Iris pigment epithelial cell (primary cell): Measurements from ENCODE around the gene CRYAB.

Experiments used
- DNase-seq: peaks from one replicate; pipeline ENCODE4 v3.0.0-alpha.2; 2011; ENCODE audit warnings: low read depth

Gene CRYAB, protein sequence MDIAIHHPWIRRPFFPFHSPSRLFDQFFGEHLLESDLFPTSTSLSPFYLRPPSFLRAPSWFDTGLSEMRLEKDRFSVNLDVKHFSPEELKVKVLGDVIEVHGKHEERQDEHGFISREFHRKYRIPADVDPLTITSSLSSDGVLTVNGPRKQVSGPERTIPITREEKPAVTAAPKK

GRCh38 chr11:111911563-111912401 is at the start of gene CRYAB:
TSS of gene CRYAB (minus strand) at chr11:111911770. CDS start at chr11:111911724, 46 bp downstream.
- DNase-seq = peak; percentile 76

DNA sequence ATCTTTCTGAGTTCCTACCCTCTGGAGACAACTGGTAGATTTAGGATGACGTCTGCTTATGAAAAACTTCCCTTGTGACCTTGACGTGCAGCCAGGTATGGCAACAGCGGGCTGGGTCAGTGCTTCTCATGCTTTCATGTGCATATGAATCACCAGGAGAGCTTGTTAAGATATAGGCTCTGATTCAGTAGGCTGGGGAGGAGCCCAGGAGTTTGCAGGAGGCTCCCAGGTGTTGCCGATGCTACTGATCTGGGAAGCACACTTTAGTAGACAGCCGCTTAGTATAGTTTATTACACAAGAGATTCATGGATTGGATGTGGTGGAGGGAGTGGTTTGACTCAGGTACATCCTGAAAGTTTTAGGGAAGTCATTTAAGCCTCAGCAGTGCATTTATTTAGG is 49.3 kb upstream of the CRYAB start:
- DNase-seq = peak; percentile 62

DNA sequence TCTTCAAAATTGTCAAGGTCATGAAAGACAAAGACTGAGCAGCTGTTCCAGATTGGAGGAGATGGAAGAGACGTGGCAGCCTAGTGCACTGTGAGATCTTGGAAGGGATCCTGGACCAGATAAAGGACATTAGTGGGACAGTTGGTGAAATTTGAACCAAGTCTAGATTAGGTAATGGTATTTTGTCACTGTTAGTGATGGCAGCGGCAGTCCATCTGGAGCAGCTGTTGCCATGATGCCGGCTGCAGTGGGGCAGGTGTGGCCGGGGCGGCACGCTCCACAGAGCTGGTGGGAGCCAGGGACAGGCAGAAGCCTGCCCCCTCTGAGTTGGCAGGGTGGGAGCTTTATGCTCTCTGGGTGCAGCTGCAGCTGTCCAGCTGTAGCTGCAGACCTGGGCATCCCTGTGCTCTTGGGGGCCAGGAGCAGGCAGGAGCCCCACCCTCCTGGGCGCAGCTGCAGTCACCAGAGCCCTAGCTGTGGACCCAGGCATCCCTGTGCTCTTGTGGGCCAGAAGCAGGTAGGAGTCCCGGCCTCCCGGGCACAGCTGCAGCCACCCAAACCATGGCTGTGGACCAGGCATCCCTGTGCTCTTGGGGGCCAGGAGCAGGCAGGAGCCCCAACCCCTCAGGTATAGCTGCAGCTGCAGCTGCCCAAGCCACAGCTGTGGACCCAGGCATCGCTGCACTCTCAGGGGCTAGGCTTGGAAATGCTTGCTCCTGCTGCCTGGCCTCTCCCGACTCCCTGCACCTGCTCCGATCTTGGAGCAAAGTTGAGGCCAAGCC is 46.3 kb upstream of the CRYAB start:
- no peak for DNase-seq

DNA sequence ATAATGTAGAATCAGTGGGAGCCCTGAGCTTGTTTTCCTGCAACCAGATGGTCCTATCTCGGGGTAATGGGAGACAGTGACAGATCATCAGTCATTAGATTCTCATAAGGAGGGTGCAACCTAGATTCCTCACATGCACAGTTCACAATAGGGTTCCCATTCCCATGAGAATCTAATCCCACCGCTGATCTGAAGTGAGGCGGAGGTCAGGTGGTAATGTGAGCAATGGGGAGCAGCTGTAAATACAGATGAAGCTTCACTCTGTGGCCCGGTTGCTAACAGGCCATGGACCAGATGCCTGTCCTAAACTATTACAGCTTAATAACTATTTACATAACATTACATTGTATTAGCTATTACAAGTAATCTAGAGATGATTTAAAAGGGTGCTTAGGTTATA is 42.6 kb upstream of the CRYAB start:
- DNase-seq = no peak

GRCh38 chr11:111951565-111951964 is 40.0 kb upstream of the CRYAB start:
- no peak for DNase-seq

- no peak for DNase-seq
Observed at GRCh38 chr11:111949519-111950426, 38.2 kb upstream of the CRYAB start.

- no peak for DNase-seq
Observed at GRCh38 chr11:111947143-111947542, 35.6 kb upstream of the CRYAB start.

DNA sequence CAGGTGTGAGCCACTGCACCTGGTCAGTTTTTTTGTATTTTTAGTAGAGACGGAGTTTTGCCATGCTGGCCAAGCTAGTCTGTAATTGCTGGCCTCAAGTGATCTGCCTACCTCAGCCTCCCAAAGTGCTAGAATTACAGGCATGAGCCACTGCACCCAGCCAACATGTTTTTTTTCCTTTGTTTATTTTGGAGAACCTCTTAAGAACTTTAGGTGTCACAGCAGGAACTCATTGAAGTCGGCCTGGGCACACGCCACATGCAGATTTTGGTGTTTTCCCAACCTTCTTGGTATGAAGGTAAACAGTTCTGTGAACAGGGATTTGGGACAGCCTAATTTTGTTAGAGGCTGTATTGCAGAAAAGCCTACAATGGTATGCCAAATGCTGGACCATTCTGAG is 34.9 kb upstream of the CRYAB start:
- no peak for DNase-seq

DNA sequence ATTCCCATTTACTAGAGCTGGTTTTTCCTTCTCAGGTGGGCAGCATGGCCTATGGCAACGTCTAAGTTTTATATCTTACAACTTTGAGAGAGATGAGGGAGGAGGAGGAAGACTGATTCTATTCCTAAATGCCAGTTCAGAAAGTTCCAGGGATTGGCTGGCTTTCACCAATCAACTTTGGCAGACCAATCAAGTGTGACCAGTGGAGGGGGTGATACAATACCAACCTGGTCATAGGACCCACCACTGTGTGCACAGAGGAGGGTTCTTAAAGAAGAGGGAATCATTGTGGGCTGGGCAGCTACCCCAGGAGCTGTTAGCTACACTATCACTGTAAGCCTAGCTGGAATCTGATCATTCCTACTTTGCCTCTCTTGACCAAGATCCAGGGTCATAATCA is 33.6 kb upstream of the CRYAB start:
- DNase-seq = no peak

- peak; percentile 97 for DNase-seq
Observed at GRCh38 chr11:111944651-111945051, 33.1 kb upstream of the CRYAB start.

DNA sequence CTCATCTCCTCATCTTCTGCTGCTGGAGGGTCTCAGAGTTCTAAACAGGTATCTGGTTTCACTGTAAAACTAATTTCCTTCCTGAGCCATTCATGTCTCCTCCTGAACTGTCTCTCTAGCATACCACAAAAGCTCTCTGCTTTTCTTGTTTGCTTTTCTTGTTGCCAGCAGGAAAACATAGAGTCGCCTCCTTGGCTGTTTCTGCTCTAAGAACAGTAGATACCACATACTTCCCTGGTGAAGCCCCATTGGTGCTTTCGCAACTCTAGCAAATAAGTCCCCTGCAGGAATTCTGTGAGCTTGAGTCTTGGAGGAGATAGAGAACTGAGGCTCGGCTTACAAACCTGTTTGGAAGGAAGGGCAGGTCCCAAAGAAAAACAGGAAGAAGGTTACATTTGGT is 32.6 kb upstream of the CRYAB start:
- peak; percentile 96 for DNase-seq

DNA sequence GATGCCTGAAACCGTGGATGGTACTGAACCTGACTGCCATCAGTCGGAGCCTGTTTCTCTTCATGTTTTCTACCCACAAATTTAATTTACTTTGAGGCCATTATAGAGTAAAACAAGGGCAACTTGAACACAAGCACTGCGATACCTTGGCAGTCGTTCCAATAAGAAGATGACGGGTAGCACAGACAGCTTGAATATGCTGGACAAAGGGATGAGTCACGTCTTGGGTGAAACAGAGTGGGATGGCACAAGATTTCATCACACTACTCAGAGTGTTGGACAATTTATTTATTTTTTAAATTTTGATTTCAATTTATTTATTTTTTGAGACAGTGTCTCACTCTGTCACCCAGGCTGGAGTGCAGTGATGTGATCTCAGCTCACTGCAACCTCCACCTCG is 31.3 kb upstream of the CRYAB start:
- DNase-seq = peak; percentile 87

DNA sequence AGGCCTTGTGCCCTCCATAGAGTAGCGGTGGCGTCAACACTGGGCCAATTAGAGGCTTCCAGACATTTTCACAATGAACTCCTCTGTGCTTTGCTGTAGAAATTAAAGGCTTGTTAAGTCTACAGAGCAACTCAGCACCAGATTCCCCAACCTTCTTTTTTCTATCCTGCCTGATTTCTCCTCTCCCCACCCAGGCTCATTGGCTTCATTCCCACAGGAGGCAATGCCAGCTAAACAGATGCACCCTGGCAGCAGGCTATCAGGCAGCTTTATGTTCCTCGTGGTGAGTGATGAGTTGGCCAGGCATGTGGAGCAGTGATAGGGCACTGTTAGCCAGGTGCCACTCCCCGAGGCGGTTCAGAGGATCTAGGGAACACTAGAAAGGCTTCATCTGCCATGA is 30.4 kb upstream of the CRYAB start:
- DNase-seq = no peak

- peak; percentile 88 for DNase-seq
Observed at GRCh38 chr11:111939836-111940604, 28.4 kb upstream of the CRYAB start.

DNA sequence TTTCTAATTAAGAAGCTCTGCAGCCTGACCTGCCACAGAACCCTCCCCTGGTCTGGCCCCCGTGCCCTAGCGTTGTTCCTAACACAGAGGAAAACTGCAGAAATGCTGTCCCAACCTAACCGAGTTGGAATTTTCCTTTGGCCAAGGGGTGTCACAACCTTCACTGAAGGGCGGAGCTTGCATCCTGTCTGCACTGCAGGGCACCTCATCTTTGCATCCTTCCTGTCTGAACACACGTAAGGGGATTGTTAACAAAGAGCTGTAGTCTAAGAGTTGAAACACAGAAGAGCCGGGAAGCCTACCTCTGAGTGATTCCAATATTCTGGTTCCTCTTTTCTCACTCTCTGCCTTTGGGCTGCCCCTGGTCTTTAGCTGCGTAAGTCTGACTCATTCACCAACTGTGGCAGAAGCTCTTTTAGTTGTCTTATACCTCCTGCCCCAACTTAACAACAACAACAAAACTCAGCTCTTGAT is 27.2 kb upstream of the CRYAB start:
- DNase-seq = peak; percentile 71

DNA sequence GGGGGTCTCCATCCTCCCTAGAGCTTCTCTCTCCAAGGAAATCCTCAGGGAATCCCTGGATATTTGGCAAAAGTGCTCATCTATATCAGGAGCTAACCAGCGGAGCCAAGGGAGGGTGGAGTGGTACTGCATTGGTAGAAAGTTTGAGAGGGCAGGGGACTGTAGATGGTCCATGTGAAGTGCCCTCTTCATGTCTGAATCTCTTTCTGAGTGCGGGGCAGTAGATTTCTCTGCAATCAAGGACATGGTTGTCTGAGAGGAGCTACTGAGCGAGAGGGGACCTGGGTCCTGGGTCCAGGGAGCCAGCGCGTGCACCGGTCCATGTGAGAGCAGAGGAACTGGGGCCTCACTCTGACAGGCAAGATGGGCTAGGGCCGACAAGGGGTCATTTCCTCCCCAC is 26.3 kb upstream of the CRYAB start:
- DNase-seq = no peak

DNA sequence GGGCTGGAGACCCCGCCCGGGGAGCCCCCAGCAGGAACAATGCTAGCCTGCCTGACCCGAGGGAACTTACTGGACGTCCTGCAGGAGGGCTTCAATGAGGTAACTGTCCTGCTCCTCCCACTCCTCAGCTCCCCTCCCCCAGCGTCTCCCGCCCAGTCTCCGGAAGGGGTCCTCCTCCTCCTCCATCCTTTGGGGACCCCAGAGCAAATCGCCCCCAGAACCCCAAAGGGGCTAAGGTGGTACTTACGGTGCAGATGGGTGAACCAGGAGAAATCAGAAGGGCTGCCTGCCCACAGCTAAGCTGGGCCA is 25.8 kb upstream of the CRYAB start:
- DNase-seq = no peak

DNA sequence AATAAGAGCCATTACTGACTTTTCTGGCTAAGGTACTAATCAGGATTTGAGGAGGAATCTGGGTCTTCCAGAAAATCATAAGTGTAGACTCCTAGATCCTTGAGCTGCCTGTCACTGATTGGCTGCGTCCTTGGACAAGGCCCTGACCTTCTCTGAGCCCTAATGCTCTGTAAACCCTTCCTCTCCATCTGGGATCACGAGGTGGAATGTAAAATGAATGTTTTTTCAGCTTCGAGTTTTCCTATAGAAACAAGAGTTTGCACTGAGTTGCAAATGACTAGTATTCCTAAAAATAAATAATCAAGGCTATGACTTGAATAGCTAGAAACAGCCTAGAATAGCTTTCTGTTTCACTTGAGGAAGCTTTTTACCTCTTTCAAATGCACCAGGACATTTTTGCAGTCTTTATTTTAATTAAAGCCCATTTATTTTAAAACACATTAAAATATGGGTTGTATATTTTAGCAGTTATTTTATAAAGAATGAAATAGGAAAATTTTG is 24.5 kb upstream of the CRYAB start:
- no peak for DNase-seq

- DNase-seq = peak; percentile 69
Observed at GRCh38 chr11:111935317-111936039, 23.9 kb upstream of the CRYAB start.

GRCh38 chr11:111934306-111934705 is 22.7 kb upstream of the CRYAB start:
- no peak for DNase-seq
